Measurements from ENCODE around the gene GHRHR.

The GHRHR gene

DNA sequence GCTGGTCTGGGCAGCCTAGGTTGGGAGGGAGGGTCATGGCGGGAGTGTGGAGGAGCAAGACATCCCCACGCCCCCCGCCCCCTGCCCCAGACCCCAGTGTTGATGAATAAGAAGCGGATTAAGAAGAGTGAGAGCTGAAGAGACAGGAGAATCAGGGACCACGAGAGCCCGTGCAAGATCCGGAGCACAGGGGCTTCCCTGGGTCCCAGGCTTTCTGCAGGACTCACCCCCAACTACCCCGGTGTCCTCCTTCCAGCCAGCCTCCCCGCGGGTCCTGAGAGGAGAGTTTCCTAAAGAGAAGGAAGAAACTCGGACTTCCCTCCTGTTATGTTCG is 20.1 kb downstream of the GHRHR start:
- no peaks in the 10 kb centered on the region for H3K36me3 ChIP-seq (ENCODE audit: insufficient read depth, low read length)
- H3K27me3 ChIP-seq (ENCODE audit: insufficient read depth, low read length) = no peaks in the 10 kb centered on the region
- H3K79me2 ChIP-seq (ENCODE audit: insufficient read depth, low read length) = no peaks in the 10 kb centered on the region
- no peaks in the 10 kb centered on the region for H3K4me1 ChIP-seq (ENCODE audit: insufficient read depth, low read length, severe bottlenecking)
- no peak for TF ChIP-seq EZH2 (IDR thresholded peaks at IDR 0.05; ENCODE audit: borderline replicate concordance, low read length)
- TF ChIP-seq, protein P1, sequence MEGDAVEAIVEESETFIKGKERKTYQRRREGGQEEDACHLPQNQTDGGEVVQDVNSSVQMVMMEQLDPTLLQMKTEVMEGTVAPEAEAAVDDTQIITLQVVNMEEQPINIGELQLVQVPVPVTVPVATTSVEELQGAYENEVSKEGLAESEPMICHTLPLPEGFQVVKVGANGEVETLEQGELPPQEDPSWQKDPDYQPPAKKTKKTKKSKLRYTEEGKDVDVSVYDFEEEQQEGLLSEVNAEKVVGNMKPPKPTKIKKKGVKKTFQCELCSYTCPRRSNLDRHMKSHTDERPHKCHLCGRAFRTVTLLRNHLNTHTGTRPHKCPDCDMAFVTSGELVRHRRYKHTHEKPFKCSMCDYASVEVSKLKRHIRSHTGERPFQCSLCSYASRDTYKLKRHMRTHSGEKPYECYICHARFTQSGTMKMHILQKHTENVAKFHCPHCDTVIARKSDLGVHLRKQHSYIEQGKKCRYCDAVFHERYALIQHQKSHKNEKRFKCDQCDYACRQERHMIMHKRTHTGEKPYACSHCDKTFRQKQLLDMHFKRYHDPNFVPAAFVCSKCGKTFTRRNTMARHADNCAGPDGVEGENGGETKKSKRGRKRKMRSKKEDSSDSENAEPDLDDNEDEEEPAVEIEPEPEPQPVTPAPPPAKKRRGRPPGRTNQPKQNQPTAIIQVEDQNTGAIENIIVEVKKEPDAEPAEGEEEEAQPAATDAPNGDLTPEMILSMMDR (IDR thresholded peaks at IDR 0.05; ENCODE audit: low read length) = no peak
- H4K20me1 ChIP-seq (ENCODE audit: insufficient read depth, low read length) = no peaks in the 10 kb centered on the region
- no peaks in the 10 kb centered on the region for H3F3A ChIP-seq (ENCODE audit: insufficient read depth, low read length)
- H3K9me3 ChIP-seq (ENCODE audit: low read length) = no peaks in the 10 kb centered on the region
- H3K4me2 ChIP-seq (ENCODE audit: low read length) = no peak overlapping the region
- H2AFZ ChIP-seq (ENCODE audit: low read length) = no peak overlapping the region
- H3K9me2 ChIP-seq (ENCODE audit: low read depth, low read length) = no peaks in the 10 kb centered on the region
- no peak overlapping the region for H3K27ac ChIP-seq (ENCODE audit: low read depth, low read length, poor library complexity, severe bottlenecking)
- no peak overlapping the region for H3K4me3 ChIP-seq (ENCODE audit: low read depth, low read length, poor library complexity, severe bottlenecking)
- H3K9ac ChIP-seq (ENCODE audit: low read length) = no peak overlapping the region

GRCh38 chr7:30984359-30985107 is 20.8 kb downstream of the GHRHR start:
- no peaks in the 10 kb centered on the region for H3K27me3 ChIP-seq (ENCODE audit: insufficient read depth, low read length)
- no peak overlapping the region for H3K9ac ChIP-seq (ENCODE audit: low read length)
- H4K20me1 ChIP-seq (ENCODE audit: insufficient read depth, low read length) = no peaks in the 10 kb centered on the region
- no peak overlapping the region for H3K27ac ChIP-seq (ENCODE audit: low read depth, low read length, poor library complexity, severe bottlenecking)
- H3K4me2 ChIP-seq (ENCODE audit: low read length) = no peak overlapping the region
- no peaks in the 10 kb centered on the region for H3K9me2 ChIP-seq (ENCODE audit: low read depth, low read length)
- H3K9me3 ChIP-seq (ENCODE audit: low read length) = no peaks in the 10 kb centered on the region
- TF ChIP-seq, protein P1 (IDR thresholded peaks at IDR 0.05; ENCODE audit: low read length) = no peak
- no peak for TF ChIP-seq EZH2 (IDR thresholded peaks at IDR 0.05; ENCODE audit: borderline replicate concordance, low read length)
- no peaks in the 10 kb centered on the region for H3F3A ChIP-seq (ENCODE audit: insufficient read depth, low read length)
- no peak overlapping the region for H2AFZ ChIP-seq (ENCODE audit: low read length)
- H3K79me2 ChIP-seq (ENCODE audit: insufficient read depth, low read length) = no peaks in the 10 kb centered on the region
- H3K36me3 ChIP-seq (ENCODE audit: insufficient read depth, low read length) = no peaks in the 10 kb centered on the region
- no peaks in the 10 kb centered on the region for H3K4me1 ChIP-seq (ENCODE audit: insufficient read depth, low read length, severe bottlenecking)
- no peak overlapping the region for H3K4me3 ChIP-seq (ENCODE audit: low read depth, low read length, poor library complexity, severe bottlenecking)

- Histone ChIP-seq H3K27me3 (ENCODE audit: insufficient read depth, low read length) (0 out of 2 replicates have a peak, but pooled peaks cover 3% of the 10 kb centered on the region), H3K9ac (ENCODE audit: low read length) (no peak overlapping the region), H3F3A (ENCODE audit: insufficient read depth, low read length) (no peaks in the 10 kb centered on the region), H3K9me2 (ENCODE audit: low read depth, low read length) (no peaks in the 10 kb centered on the region), H3K9me3 (ENCODE audit: low read length) (no peaks in the 10 kb centered on the region), H3K4me3 (ENCODE audit: low read depth, low read length, poor library complexity, severe bottlenecking) (no peak overlapping the region), H3K36me3 (ENCODE audit: insufficient read depth, low read length) (no peaks in the 10 kb centered on the region), H3K4me2 (ENCODE audit: low read length) (no peak overlapping the region), H3K27ac (ENCODE audit: low read depth, low read length, poor library complexity, severe bottlenecking) (no peak overlapping the region), H3K4me1 (ENCODE audit: insufficient read depth, low read length, severe bottlenecking) (no peaks in the 10 kb centered on the region), H2AFZ (ENCODE audit: low read length) (no peak overlapping the region), H4K20me1 (ENCODE audit: insufficient read depth, low read length) (no peaks in the 10 kb centered on the region), H3K79me2 (ENCODE audit: insufficient read depth, low read length) (no peaks in the 10 kb centered on the region)
- TF ChIP-seq, protein P1 (IDR thresholded peaks at IDR 0.05; ENCODE audit: low read length) = no peak
- no peak for TF ChIP-seq EZH2 (IDR thresholded peaks at IDR 0.05; ENCODE audit: borderline replicate concordance, low read length)
Observed at GRCh38 chr7:30985756-30986155, 22.0 kb downstream of the GHRHR start.
